GM21529 (cell line): ENCODE data around the gene SHC4.
"Not testable (repeated sequence)": the region's sequence is repeated elsewhere in the genome, so short reads cannot be mapped to it uniquely, and the experiment has no call there.

Experiments
- ATAC-seq: cut with Tn5 transposase; IDR thresholded peaks from one replicate; pipeline ENCODE4 v1.9.1; 2021; ENCODE audit not compliant: unreplicated experiment

Gene SHC4

DNA sequence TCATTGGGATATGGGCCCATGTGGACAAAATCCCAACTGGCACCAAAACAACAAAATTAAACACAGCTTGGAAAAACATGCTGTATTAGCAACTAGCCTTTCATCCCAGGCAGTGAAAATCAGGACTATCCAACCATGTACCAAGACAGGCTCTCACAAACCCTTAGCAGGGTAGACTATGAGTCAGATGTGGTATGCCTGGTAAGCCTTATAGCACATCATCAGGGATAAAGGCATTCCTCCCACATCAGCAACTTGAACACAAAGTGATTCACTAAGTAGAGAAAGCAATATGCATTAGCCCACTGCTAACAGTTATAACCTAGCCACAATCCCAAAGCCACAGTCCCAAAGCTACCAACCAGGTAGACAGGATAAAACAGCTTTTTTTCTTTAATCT is 160.9 kb downstream of the SHC4 start:
- ATAC-seq: no peak

- ATAC-seq: no peak
These were observed 161.5 kb downstream of the SHC4 start for GRCh38 chr15:48802257-48802656.

DNA sequence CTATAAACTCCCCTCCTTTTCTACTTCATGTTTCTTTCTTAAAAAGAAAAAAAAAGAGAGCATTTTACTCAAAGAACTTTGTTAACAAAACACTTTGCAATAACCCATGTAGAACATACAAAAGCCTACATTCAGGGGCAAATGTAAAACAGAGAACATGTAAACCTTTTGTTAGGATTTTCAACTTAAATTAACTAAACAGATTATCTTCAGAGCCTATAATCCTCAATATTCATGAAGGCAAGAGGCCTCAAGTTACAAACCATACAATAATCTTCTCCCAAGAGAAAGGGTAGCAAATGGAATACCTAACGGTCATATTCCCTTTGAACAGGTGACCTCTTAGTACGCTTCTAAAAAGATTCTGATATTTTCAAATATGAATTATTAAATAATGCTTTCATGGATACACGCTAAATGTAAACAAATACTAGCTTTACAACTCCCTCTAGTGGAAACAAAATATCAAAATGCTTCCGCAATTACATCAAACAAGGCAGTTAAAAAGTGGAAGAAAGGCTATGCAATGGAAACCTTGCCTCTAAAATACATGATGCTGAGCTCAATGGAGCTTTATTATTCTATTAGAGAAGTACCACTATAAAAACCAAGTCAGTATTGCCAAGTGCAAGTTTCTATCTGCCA is 162.8 kb downstream of the SHC4 start:
- no peak for ATAC-seq

DNA sequence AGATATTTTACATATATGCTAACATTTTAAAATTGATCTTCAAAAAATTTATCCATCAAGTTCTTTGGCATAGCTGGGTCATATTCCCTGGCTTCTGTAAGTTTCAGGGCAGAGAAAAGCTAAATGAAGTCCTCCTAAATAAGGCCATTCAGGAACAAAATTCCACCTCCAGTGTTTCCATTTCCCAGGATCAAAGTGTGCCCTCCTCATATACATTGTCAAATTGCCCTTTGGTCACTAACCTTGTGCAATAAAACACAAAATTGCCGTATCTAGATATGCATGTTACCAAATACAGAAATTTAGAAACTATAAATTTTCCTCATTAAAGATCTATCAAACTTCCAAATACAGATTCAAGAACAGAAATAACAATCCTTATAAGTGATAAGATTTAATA is 163.5 kb downstream of the SHC4 start:
- no peak for ATAC-seq

- no peak for ATAC-seq
These were observed 165.4 kb downstream of the SHC4 start for GRCh38 chr15:48798319-48798718.

DNA sequence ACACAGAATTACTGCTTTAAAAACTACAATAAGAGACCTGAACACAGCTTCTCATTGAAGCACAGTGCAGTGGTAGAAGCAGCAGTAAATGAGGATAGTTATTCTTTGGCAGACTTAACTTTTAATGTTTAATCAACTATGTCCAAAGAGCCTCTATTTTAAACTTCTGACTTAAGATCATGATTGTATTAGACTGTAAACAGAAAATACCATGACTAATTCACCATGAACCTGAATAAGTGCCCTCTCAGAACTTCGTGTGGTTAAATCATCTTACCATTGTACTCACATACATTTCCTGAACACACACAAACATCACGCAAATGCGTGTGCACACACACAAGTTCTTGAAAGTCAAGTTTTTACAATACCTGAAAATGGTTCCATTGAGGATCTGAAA is 166.8 kb downstream of the SHC4 start:
- no peak for ATAC-seq

- ATAC-seq: no peak
These were observed 167.2 kb downstream of the SHC4 start for GRCh38 chr15:48796521-48796920.

- no peak for ATAC-seq
These were observed 167.8 kb downstream of the SHC4 start for GRCh38 chr15:48795901-48796300.

GRCh38 chr15:48794697-48795134 is 169.0 kb downstream of the SHC4 start:
- ATAC-seq: peak; percentile 95

GRCh38 chr15:48792408-48792807 is 171.3 kb downstream of the SHC4 start:
- no peak for ATAC-seq

DNA sequence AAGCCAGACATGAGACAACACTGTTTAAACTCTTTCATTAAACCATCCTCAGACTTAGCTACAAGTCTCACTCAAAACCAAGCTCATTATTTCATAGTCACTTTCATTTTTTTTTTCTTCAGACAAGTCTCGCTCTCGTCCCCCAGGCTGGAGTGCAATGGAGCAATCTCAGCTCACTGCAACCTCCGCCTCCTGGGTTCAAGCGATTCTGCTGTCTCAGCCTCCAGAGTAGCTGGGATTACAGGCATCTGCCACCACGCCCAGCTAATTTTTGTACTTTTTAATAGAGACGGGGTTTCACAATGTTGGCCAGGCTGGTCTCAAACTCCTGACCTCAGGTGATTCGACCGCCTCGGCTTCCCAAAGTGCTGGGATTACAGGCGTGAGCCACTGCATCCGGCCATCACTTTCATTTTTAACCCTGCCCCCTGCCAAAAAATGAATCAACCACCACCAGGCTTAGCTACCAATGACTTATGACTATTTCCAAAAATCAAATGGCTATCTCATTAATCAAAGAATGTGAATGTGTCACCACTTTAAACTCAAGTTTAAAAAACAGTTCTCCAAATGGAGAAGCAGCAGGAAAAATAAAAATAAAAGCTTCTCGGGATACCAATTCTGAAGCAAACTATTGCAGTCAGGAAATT is 173.1 kb downstream of the SHC4 start:
- ATAC-seq: not testable (repeated sequence)

DNA sequence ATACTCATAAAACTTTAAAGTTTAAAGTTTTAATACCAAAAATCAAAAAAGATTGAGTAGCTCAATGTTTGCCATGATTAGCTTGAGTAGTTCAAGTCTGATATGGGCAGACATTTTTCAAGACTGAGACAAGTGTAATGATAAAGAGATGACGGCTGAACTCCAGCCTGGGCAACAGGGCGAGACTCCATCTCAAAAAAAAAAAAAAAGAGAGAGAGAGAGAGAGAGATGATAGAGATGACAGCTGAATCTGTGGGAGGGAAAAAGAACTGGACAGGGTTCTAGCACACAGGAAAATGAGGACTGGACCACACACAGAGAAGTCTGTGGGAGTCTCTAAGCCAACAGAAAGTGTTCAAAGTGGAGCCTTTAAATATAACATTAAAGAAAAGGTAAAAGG is 178.0 kb downstream of the SHC4 start:
- ATAC-seq: no peak

DNA sequence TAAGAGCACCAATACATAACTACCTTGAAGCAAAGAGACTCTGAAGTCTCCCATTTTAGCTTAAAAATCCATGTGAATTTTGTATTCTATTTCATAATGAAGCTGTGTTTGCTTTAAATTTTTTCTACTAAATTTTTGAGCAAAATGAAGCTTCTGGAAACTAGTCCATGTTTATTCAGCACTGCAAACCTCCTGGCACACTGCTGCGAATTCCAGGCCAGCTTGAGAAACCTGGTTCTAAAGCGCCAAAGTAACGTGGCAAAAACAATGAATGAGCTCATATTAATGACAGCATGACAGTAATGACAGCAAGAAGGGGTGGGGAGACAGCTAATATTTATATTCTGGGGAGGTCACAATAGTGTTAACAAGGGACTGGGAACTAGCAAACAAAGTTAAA is 178.5 kb downstream of the SHC4 start:
- ATAC-seq: no peak

DNA sequence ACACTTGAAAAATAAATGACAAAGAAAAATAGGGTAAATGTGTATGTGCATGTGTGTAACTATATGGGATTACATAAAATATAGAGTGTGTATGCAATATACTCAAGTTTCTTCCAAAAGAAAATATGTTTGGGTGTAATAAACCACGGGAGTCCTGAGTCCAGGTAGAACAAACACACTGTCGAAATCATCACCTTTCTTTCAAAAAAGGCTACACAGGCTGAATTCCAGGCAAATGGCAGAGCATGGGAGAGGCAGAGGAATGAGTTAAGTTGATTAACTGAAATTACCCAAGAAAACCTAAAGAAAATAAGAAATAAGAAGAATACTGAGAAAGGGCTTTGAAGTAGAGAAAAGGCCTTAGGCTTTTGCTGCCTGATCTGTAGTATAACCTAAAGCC is 179.0 kb downstream of the SHC4 start:
- ATAC-seq: no peak

DNA sequence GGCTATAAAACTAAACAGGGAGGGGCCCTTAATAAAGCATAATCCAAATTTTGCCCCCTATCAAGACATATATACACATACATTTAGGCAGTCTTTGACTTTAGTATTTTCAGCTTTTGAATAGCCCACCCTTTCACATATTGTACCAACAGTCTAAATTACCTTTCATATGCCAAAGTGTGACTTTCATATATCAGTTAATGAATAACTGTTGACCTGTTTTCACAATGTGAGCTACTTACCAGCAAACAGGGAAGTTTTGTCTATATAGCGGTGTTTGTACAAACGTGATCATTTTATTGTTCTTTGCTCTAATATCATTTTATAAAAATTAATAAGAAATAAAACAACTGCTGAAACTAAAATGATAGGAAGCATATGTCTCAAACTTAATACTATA is 180.8 kb downstream of the SHC4 start:
- no peak for ATAC-seq

DNA sequence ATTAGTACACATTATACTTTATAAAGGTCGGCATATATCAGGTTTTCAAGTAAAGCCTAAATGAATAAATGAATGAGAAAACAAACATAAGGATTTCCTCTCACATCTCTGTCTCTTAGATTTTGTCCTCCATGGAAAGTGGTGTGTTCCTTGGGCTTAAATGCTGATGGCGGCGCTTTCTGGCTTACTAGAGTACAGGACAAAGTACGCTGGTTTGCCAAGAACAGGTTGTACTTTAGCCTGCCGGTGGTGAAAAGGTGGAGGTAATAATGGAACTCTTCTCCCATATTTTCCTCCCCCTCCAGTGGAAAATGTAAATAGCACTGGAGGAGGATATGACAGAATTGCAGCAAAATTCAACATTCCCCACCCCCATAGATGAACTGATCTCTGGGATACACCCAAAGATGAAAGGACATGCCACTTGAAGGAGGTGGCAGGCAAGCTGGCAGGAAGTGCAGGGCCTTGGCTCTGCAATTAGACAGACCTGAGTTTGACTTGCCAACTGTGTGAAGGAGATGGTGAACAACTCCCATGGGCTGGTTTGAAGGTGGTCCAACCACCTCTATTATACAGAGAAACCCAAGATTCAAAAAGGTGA is 182.1 kb downstream of the SHC4 start:
- no peak for ATAC-seq

DNA sequence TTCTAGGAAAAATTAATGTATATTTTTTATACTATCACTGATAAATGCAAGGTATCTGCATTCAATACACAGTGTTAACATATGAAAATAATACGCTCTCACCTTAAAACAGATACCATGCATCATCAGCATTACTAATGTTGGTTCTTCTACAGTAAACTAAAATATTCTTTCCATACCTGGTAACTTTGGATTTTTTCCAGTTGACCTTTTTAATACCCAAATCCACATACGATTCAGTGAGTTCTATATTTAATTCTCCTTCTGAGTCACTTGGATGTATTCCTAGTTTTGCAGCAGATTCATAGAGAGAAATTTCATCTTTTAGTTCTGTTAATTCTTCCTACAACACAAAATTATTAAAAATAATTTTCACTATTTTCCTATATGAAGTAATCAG is 182.7 kb downstream of the SHC4 start:
- no peak for ATAC-seq

DNA sequence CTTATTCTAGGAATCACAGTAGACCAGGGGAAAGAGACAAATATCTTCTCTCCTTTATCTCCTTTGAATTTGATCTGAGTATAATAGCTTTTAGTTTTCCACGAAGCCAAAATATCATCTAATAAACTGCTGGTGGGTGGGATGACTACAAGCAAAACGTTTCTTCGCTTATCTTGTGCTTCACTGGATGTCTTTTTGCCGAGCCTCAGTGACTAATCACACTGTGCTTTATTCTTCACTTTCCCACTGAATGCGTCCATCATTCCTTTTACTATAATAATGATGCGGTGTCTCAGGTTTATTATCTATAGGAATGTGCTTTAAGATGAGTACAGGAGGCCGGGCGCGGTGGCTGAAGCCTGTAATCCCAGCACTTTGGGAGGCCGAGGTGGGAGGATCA is 185.4 kb downstream of the SHC4 start:
- ATAC-seq: no peak

DNA sequence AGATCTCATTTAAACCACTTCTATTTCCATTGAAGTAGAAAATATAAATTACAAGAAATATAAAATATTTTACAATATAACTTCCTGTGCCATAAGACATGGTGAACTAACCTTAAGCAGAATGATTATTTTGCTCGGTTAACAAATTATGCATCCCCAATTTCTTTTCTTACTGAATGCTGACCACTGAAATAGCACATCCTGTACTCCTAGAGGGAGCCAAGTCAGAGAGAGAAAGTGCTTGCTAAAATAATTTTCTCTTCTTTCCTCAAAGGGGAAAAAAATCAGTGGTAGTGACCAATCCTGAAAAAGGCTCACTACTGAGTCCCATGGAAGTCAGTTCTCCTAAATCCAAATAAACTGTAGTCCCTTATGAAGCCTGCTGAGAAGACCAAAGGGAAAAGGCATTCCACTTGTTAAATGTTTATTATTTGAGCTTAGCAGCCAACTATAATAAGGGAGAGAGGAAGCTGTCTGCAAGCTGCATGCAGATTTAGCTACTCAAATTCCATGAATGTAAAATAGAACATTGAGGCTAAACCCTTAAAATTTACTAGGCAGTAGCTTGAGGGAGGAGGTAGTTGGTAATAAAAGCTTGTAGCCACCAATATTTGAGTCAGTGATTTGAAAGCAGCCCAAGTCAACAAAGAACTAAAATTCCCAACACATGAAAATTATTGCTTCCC is 185.9 kb downstream of the SHC4 start:
- no peak for ATAC-seq

GRCh38 chr15:48775546-48775945 is 188.2 kb downstream of the SHC4 start:
- ATAC-seq: no peak

- ATAC-seq: no peak
These were observed 189.2 kb downstream of the SHC4 start for GRCh38 chr15:48774484-48774883.
